Stimulated activated CD4-positive, alpha-beta T cell treated with anti-CD3 and anti-CD28 coated beads, Interleukin-12 subunit alpha, Interleukin-12 subunit beta, amount 100 ng/mL, for 24 hours (primary cell): ENCODE measurements around the gene BMERB1.
"Not testable (repeated sequence)": the region's sequence is repeated elsewhere in the genome, so short reads cannot be mapped to it uniquely, and the experiment has no call there.

ENCODE experiments used
- DNase-seq, 2 experiments: peaks; one replicate each; pipeline ENCODE4 v3.0.0-alpha.2; 2020; ENCODE audit warnings: low read depth in 2 of 2

The BMERB1 gene

GRCh38 chr16:15425861-15426260 is 8.5 kb upstream of the BMERB1 start:
- no peak for DNase-seq

- DNase-seq, result no peak
Measured at GRCh38 chr16:15426796-15427195, 7.6 kb upstream of the BMERB1 start.

- DNase-seq, result peak; percentile 19 to 47
Measured at GRCh38 chr16:15427648-15428239, 6.6 kb upstream of the BMERB1 start.

GRCh38 chr16:15430884-15431283 is 3.5 kb upstream of the BMERB1 start:
- DNase-seq, result not testable (repeated sequence)

- DNase-seq, result no peak
Measured at GRCh38 chr16:15434079-15434424, 336 bp upstream of the BMERB1 start.

- DNase-seq, result no peak
Measured at GRCh38 chr16:15435216-15435864, 952 bp downstream of the BMERB1 start.

GRCh38 chr16:15439102-15439501 is 4.7 kb downstream of the BMERB1 start:
- no peak for DNase-seq

- no peak for DNase-seq
Measured at GRCh38 chr16:15439521-15439920, 5.1 kb downstream of the BMERB1 start.

GRCh38 chr16:15440852-15441251 is 6.5 kb downstream of the BMERB1 start:
- DNase-seq, result no peak

- DNase-seq, result not testable (repeated sequence)
Measured at GRCh38 chr16:15442140-15442539, 7.8 kb downstream of the BMERB1 start.

GRCh38 chr16:15443753-15444152 is 9.4 kb downstream of the BMERB1 start:
- no peak for DNase-seq

GRCh38 chr16:15444264-15444663 is 9.9 kb downstream of the BMERB1 start:
- DNase-seq, result no peak

- DNase-seq, result no peak
Measured at GRCh38 chr16:15445450-15445849, 11.1 kb downstream of the BMERB1 start.

GRCh38 chr16:15446901-15447300 is 12.5 kb downstream of the BMERB1 start:
- DNase-seq, result no peak

GRCh38 chr16:15450624-15451023 is 16.2 kb downstream of the BMERB1 start:
- no peak for DNase-seq

- DNase-seq, result no peak
Measured at GRCh38 chr16:15451098-15451731, 16.8 kb downstream of the BMERB1 start.

GRCh38 chr16:15452246-15452855 is 18.0 kb downstream of the BMERB1 start:
- no peak for DNase-seq

- not testable (repeated sequence) for DNase-seq
Measured at GRCh38 chr16:15453296-15453695, 18.9 kb downstream of the BMERB1 start.

GRCh38 chr16:15454933-15455332 is 20.5 kb downstream of the BMERB1 start:
- DNase-seq, result not testable (repeated sequence)

GRCh38 chr16:15457400-15457799 is 23.0 kb downstream of the BMERB1 start:
- no peak for DNase-seq

GRCh38 chr16:15457958-15458357 is 23.6 kb downstream of the BMERB1 start:
- DNase-seq, result no peak

GRCh38 chr16:15459791-15460190 is 25.4 kb downstream of the BMERB1 start:
- DNase-seq, result no peak

GRCh38 chr16:15460601-15461000 is 26.2 kb downstream of the BMERB1 start:
- no peak for DNase-seq
